Stimulated activated CD4-positive, alpha-beta T cell treated with anti-CD3 and anti-CD28 coated beads, Interleukin-12 subunit alpha, Interleukin-12 subunit beta, amount 100 ng/mL, for 24 hours (primary cell): ENCODE results near the gene CUL4A.
A peak's percentile ranks its signal among the peaks of the same experiment; 100 is the strongest.
"Not testable (repeated sequence)": the region's sequence is repeated elsewhere in the genome, so short reads cannot be mapped to it uniquely, and the experiment has no call there.

Experiments
- DNase-seq, 2 experiments: peaks; one replicate each; pipeline ENCODE4 v3.0.0-alpha.2; 2020; ENCODE audit warnings: low read depth in 2 of 2

Gene CUL4A

GRCh38 chr13:113291129-113291528 lies 81.7 kb downstream of the CUL4A start:
- DNase-seq = no peak

GRCh38 chr13:113292021-113292862 lies 82.8 kb downstream of the CUL4A start:
- no peak for DNase-seq

- no peak for DNase-seq
These were observed 84.3 kb downstream of the CUL4A start for GRCh38 chr13:113293686-113294085.

GRCh38 chr13:113295776-113296175 lies 86.4 kb downstream of the CUL4A start:
- DNase-seq = no peak

GRCh38 chr13:113296823-113297369 lies 87.5 kb downstream of the CUL4A start, which contains the start of gene LAMP1:
Gene LAMP1, plus strand, starts transcription at chr13:113297239. Its CDS starts 196 bp downstream, at chr13:113297435.
- peak; percentile 98 to 99 for DNase-seq

GRCh38 chr13:113297370-113298042 lies 88.1 kb downstream of the CUL4A start:
- DNase-seq = peak; percentile 6 to 15

- no peak for DNase-seq
These were observed 88.9 kb downstream of the CUL4A start for GRCh38 chr13:113298043-113298945.

GRCh38 chr13:113299951-113300350 lies 90.5 kb downstream of the CUL4A start:
- DNase-seq = no peak

GRCh38 chr13:113302986-113303385 lies 93.6 kb downstream of the CUL4A start:
- DNase-seq = no peak

- no peak for DNase-seq
These were observed 94.7 kb downstream of the CUL4A start for GRCh38 chr13:113304121-113304520.

- DNase-seq = no peak
These were observed 95.8 kb downstream of the CUL4A start for GRCh38 chr13:113305208-113305607.

- no peak for DNase-seq
These were observed 98.1 kb downstream of the CUL4A start for GRCh38 chr13:113307491-113307890.

GRCh38 chr13:113309473-113309872 lies 100.1 kb downstream of the CUL4A start:
- no peak for DNase-seq

GRCh38 chr13:113314112-113314511 lies 104.7 kb downstream of the CUL4A start:
- not testable (repeated sequence) for DNase-seq

- DNase-seq = not testable (repeated sequence)
These were observed 105.6 kb downstream of the CUL4A start for GRCh38 chr13:113314895-113315470.

GRCh38 chr13:113315992-113316391 lies 106.6 kb downstream of the CUL4A start:
- no peak for DNase-seq
